Measurements from ENCODE around the gene ZC3HAV1L. TPM values are rescaled to one million over a fixed set of nuclear protein-coding genes. Genes with fewer than 3 reads are reported as not detected.

The ZC3HAV1L gene
- total RNA-seq, 1 donor from 2014 or later, result 12.3 TPM

- H3K4me3 ChIP-seq (ENCODE audit: insufficient read depth, low read depth, low read length), result no peak overlapping the region
- no peaks in the 10 kb centered on the region for H3K4me1 ChIP-seq (ENCODE audit: insufficient read depth, low read length)
- Mint-ChIP-seq H3K36me3 (ENCODE audit: low read depth, unreplicated experiment) (peaks cover 28% of the 10 kb centered on the region), H3K27ac (ENCODE audit: unreplicated experiment) (no peak overlapping the region), H3K4me3 (ENCODE audit: unreplicated experiment) (no peak overlapping the region), H3K4me1 (ENCODE audit: low read depth, unreplicated experiment) (no peaks in the 10 kb centered on the region), H3K27me3 (ENCODE audit: low read depth, unreplicated experiment) (no peaks in the 10 kb centered on the region), H3K9me3 (ENCODE audit: unreplicated experiment) (peaks cover 2% of the 10 kb centered on the region)
- no peak overlapping the region for H3K9ac ChIP-seq (ENCODE audit: low read length)
- TF ChIP-seq, protein P1, sequence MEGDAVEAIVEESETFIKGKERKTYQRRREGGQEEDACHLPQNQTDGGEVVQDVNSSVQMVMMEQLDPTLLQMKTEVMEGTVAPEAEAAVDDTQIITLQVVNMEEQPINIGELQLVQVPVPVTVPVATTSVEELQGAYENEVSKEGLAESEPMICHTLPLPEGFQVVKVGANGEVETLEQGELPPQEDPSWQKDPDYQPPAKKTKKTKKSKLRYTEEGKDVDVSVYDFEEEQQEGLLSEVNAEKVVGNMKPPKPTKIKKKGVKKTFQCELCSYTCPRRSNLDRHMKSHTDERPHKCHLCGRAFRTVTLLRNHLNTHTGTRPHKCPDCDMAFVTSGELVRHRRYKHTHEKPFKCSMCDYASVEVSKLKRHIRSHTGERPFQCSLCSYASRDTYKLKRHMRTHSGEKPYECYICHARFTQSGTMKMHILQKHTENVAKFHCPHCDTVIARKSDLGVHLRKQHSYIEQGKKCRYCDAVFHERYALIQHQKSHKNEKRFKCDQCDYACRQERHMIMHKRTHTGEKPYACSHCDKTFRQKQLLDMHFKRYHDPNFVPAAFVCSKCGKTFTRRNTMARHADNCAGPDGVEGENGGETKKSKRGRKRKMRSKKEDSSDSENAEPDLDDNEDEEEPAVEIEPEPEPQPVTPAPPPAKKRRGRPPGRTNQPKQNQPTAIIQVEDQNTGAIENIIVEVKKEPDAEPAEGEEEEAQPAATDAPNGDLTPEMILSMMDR (IDR thresholded peaks at IDR 0.05; ENCODE audit: insufficient read depth, low read depth, low read length), result no peak
- no peak for TF ChIP-seq EZH2 (IDR thresholded peaks at IDR 0.05; ENCODE audit: insufficient read depth, low read length)
- H3K27me3 ChIP-seq (ENCODE audit: insufficient read depth, low read length), result no peaks in the 10 kb centered on the region
- no peaks in the 10 kb centered on the region for H4K20me1 ChIP-seq (ENCODE audit: insufficient read depth, low read length)
- H3K27ac ChIP-seq (ENCODE audit: low read depth, low read length), result no peak overlapping the region
- H3K79me2 ChIP-seq (ENCODE audit: insufficient read depth, low read length), result no peaks in the 10 kb centered on the region
- no peak overlapping the region for H2AFZ ChIP-seq (ENCODE audit: low read depth, low read length)
- DNase-seq (ENCODE audit: low read depth), result no peak
- no peaks in the 10 kb centered on the region for H3K36me3 ChIP-seq (ENCODE audit: insufficient read depth, low read length)
- H3K9me3 ChIP-seq (ENCODE audit: insufficient read depth, low read depth, low read length), result no peaks in the 10 kb centered on the region
- H3K4me2 ChIP-seq (ENCODE audit: low read length), result no peak overlapping the region
- FAIRE-seq, result no peak
These were observed 25.6 kb upstream of the ZC3HAV1L start for GRCh38 chr7:139061416-139061815.

DNA sequence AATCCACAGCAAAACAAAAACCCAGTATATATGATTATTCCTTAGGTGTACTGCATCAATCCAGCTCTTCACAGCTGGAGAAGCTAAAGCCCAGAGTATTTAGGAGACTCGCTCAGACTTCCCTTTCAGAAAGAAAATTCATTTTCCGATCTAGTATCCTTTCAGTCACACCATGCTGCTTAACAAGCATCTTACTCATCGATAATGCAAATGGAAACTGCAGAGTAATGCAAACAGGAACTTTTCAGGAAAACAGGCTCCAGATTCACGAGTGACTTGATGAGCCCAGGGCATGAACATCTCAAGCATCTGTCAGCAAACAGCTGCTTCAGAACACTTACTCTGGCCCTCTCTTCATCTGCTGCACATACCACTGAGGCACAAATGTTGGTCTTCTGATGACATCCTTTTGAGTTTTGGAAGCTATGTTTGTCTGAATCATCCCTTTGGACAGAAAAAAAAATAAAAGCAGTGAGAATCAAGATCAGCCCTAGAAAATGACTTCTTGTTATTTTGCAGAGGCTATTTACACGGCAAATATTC lies 24.9 kb upstream of the ZC3HAV1L start:
- Mint-ChIP-seq H3K36me3 (ENCODE audit: low read depth, unreplicated experiment) (peaks cover 24% of the 10 kb centered on the region), H3K27me3 (ENCODE audit: low read depth, unreplicated experiment) (no peaks in the 10 kb centered on the region), H3K4me3 (ENCODE audit: unreplicated experiment) (no peak overlapping the region), H3K27ac (ENCODE audit: unreplicated experiment) (no peak overlapping the region), H3K4me1 (ENCODE audit: low read depth, unreplicated experiment) (no peaks in the 10 kb centered on the region), H3K9me3 (ENCODE audit: unreplicated experiment) (peaks cover 2% of the 10 kb centered on the region)
- no peak for DNase-seq (ENCODE audit: low read depth)
- H3K27ac ChIP-seq (ENCODE audit: low read depth, low read length), result no peak overlapping the region
- no peak overlapping the region for H3K4me3 ChIP-seq (ENCODE audit: insufficient read depth, low read depth, low read length)
- H3K79me2 ChIP-seq (ENCODE audit: insufficient read depth, low read length), result no peaks in the 10 kb centered on the region
- H2AFZ ChIP-seq (ENCODE audit: low read depth, low read length), result no peak overlapping the region
- no peaks in the 10 kb centered on the region for H4K20me1 ChIP-seq (ENCODE audit: insufficient read depth, low read length)
- H3K36me3 ChIP-seq (ENCODE audit: insufficient read depth, low read length), result no peaks in the 10 kb centered on the region
- H3K4me1 ChIP-seq (ENCODE audit: insufficient read depth, low read length), result no peaks in the 10 kb centered on the region
- TF ChIP-seq, protein P1 (IDR thresholded peaks at IDR 0.05; ENCODE audit: insufficient read depth, low read depth, low read length), result no peak
- H3K4me2 ChIP-seq (ENCODE audit: low read length), result no peak overlapping the region
- H3K27me3 ChIP-seq (ENCODE audit: insufficient read depth, low read length), result no peaks in the 10 kb centered on the region
- no peak overlapping the region for H3K9ac ChIP-seq (ENCODE audit: low read length)
- H3K9me3 ChIP-seq (ENCODE audit: insufficient read depth, low read depth, low read length), result no peaks in the 10 kb centered on the region
- no peak for FAIRE-seq

- no peaks in the 10 kb centered on the region for H3K27me3 Mint-ChIP-seq (ENCODE audit: low read depth, unreplicated experiment)
- H3K9me3 Mint-ChIP-seq (ENCODE audit: unreplicated experiment), result peaks cover 2% of the 10 kb centered on the region
- H3K4me3 ChIP-seq (ENCODE audit: insufficient read depth, low read depth, low read length), result no peak overlapping the region
- TF ChIP-seq, protein P1 (IDR thresholded peaks at IDR 0.05; ENCODE audit: insufficient read depth, low read depth, low read length), result no peak
- TF ChIP-seq EZH2 (IDR thresholded peaks at IDR 0.05; ENCODE audit: insufficient read depth, low read length), result no peak
- H3K9ac ChIP-seq (ENCODE audit: low read length), result no peak overlapping the region
- H4K20me1 ChIP-seq (ENCODE audit: insufficient read depth, low read length), result no peaks in the 10 kb centered on the region
- no peak overlapping the region for H3K4me2 ChIP-seq (ENCODE audit: low read length)
- no peak overlapping the region for H2AFZ ChIP-seq (ENCODE audit: low read depth, low read length)
- no peaks in the 10 kb centered on the region for H3K27me3 ChIP-seq (ENCODE audit: insufficient read depth, low read length)
- no peaks in the 10 kb centered on the region for H3K4me1 ChIP-seq (ENCODE audit: insufficient read depth, low read length)
- H3K27ac Mint-ChIP-seq (ENCODE audit: unreplicated experiment), result no peak overlapping the region
- H3K36me3 ChIP-seq (ENCODE audit: insufficient read depth, low read length), result no peaks in the 10 kb centered on the region
- DNase-seq (ENCODE audit: low read depth) (no peak), FAIRE-seq (no peak)
- H3K79me2 ChIP-seq (ENCODE audit: insufficient read depth, low read length), result no peaks in the 10 kb centered on the region
- H3K36me3 Mint-ChIP-seq (ENCODE audit: low read depth, unreplicated experiment), result peaks cover 21% of the 10 kb centered on the region
- no peaks in the 10 kb centered on the region for H3K4me1 Mint-ChIP-seq (ENCODE audit: low read depth, unreplicated experiment)
- H3K4me3 Mint-ChIP-seq (ENCODE audit: unreplicated experiment), result no peak overlapping the region
- no peaks in the 10 kb centered on the region for H3K9me3 ChIP-seq (ENCODE audit: insufficient read depth, low read depth, low read length)
- H3K27ac ChIP-seq (ENCODE audit: low read depth, low read length), result no peak overlapping the region
These were observed 24.1 kb upstream of the ZC3HAV1L start for GRCh38 chr7:139059905-139060304.
